HAP-1 (cell line): ENCODE data around the gene MTRF1.
"Not testable (repeated sequence)": the region's sequence is repeated elsewhere in the genome, so short reads cannot be mapped to it uniquely, and the experiment has no call there.

ENCODE experiments used
- DNase-seq, 2 experiments: peaks; one replicate each; pipeline ENCODE4 v3.0.0-alpha.2; 2016 to 2020; ENCODE audit warnings: low spot score in 2 of 2
- H3K27me3 ChIP-seq: fragments of 250-450 bp; sonication (Bioruptor Pico); 2 replicates; pipeline ENCODE4 v1.5.1; 2020; ENCODE audit warnings: low read depth, mild to moderate bottlenecking, moderate library complexity
- H3K36me3 ChIP-seq: fragments of 250-450 bp; sonication (Bioruptor Pico); replicated peaks from 2 replicates; pipeline ENCODE4 v1.5.1; 2020; ENCODE audit warnings: mild to moderate bottlenecking
- H3K4me1 ChIP-seq: fragments of 250-450 bp; sonication (Bioruptor Pico); 2 replicates; pipeline ENCODE4 v1.5.1; 2020; ENCODE audit warnings: mild to moderate bottlenecking
- H3K4me3 ChIP-seq: fragments of 250-450 bp; sonication (Bioruptor Pico); 2 replicates; pipeline ENCODE4 v1.5.1; 2020; ENCODE audit warnings: mild to moderate bottlenecking, moderate library complexity
- H3K9me3 ChIP-seq: fragments of 250-450 bp; sonication (Bioruptor Pico); 2 replicates; pipeline ENCODE4 v1.5.1; 2020; ENCODE audit warnings: mild to moderate bottlenecking, moderate library complexity
- in situ Hi-C: fragments of 300-500 bp; cut with MboI; formaldehyde crosslinking; loops from 3 replicates; pipeline ENCODE4 v1.14.3; 2020; ENCODE audit warnings: low sequenced_read_pairs, inconsistent platforms, mixed read lengths

The MTRF1 gene

GRCh38 chr13:41295973-41296372 lies 32.6 kb upstream of the MTRF1 start:
- no peak overlapping the region for H3K4me3 ChIP-seq
- H3K36me3 ChIP-seq, result no peaks in the 10 kb centered on the region
- in situ Hi-C loops, result no loop called here
- H3K4me1 ChIP-seq, result no peaks in the 10 kb centered on the region; the same call in 1 of the 2 replicates
- H3K27me3 ChIP-seq, result no peaks in the 10 kb centered on the region
- H3K9me3 ChIP-seq, result no peaks in the 10 kb centered on the region
- no peak for DNase-seq

DNA sequence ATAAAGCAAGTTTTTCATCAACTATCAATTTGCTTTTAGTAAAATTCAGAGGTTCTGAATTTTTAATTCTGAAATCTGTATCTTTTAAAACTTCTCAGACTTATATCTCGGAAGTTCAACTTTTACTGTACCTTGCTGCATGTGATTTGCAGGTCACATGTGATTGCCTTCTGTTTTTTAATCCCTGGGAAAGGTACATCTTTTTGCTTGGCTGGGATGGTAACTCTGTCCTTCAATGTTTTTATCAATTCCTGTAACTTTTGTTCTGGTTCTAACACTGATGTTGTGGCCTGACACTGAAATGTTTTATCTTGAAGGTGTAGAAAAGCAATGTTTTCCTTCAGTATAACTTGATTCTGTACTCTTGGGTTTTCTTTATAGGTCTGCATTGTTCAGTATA lies 31.5 kb upstream of the MTRF1 start:
- in situ Hi-C loops, result no loop called here
- H3K36me3 ChIP-seq, result no peaks in the 10 kb centered on the region
- H3K9me3 ChIP-seq, result no peaks in the 10 kb centered on the region
- no peak for DNase-seq
- no peak overlapping the region for H3K4me3 ChIP-seq
- H3K4me1 ChIP-seq, result no peaks in the 10 kb centered on the region
- no peaks in the 10 kb centered on the region for H3K27me3 ChIP-seq

DNA sequence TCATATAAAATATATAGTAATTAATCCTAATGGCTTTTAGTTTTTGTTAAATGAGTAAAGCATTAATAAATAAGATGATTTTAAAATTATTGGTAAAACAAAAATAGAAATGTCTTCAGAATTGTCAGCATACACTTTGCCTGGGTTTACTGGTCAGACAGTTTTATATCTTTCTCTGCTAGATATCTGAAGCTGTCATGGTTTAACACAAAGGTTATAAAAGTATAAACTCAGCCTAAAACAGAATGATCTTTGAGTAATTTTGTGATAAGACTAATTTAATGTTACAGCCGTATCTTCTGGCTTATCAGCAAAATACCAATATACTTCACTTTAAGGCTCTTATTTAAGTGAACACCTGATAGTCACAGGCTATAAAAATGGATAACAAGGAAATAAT lies 29.9 kb upstream of the MTRF1 start:
- Histone ChIP-seq H3K27me3 (no peaks in the 10 kb centered on the region), H3K4me3 (no peak overlapping the region), H3K36me3 (no peaks in the 10 kb centered on the region), H3K9me3 (no peaks in the 10 kb centered on the region), H3K4me1 (no peaks in the 10 kb centered on the region)
- no peak for DNase-seq
- in situ Hi-C loops, result no loop called here

DNA sequence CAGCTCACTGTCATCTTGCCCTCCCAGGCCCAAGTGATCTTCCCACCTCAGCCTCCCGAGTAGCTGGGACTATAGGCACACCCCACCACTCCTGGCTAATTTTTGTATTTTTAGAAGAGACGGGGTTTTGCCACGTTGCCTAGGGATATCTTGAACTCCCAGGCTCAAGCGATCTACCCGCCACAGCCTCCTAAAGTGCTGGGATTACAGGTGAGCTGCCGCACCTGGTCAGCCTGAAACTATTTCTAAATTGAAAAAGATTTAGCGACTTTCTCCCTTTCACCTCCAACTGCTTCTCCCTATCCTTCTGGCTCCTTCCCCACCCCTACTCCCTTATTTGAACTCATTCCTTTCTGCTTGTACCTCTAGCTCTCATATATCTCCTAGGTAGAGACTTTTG lies 27.9 kb upstream of the MTRF1 start:
- no peak overlapping the region for H3K4me3 ChIP-seq
- no peaks in the 10 kb centered on the region for H3K4me1 ChIP-seq
- in situ Hi-C loops, result no loop called here
- 0 out of 2 replicates have a peak, but pooled peaks cover 2% of the 10 kb centered on the region for H3K9me3 ChIP-seq
- H3K27me3 ChIP-seq, result no peaks in the 10 kb centered on the region
- DNase-seq, result no peak
- H3K36me3 ChIP-seq, result no peaks in the 10 kb centered on the region

DNA sequence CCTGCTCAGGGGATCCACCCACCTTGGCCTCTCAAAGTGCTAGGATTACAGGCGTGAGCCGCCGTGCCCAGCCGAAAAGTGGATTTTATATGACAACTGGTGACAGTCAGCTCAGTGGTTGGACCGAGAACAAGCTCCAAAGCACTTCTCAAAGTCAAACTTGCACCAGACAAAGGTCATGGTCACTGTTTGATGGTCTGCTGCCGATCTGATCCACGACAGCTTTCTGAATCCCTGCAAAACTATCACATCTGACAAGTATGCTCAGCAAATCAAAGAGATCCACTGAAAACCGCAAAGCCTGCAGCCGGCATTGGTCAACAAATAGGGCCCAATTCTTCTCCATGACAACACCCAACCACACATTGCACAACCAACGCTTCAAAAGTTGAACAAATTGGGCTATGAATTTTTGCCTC lies 26.1 kb upstream of the MTRF1 start:
- H3K27me3 ChIP-seq, result no peaks in the 10 kb centered on the region
- H3K9me3 ChIP-seq, result 0 out of 2 replicates have a peak, but pooled peaks cover 2% of the 10 kb centered on the region
- no peaks in the 10 kb centered on the region for H3K4me1 ChIP-seq
- no peaks in the 10 kb centered on the region for H3K36me3 ChIP-seq
- in situ Hi-C loops, result no loop called here
- no peak overlapping the region for H3K4me3 ChIP-seq
- DNase-seq, result no peak

DNA sequence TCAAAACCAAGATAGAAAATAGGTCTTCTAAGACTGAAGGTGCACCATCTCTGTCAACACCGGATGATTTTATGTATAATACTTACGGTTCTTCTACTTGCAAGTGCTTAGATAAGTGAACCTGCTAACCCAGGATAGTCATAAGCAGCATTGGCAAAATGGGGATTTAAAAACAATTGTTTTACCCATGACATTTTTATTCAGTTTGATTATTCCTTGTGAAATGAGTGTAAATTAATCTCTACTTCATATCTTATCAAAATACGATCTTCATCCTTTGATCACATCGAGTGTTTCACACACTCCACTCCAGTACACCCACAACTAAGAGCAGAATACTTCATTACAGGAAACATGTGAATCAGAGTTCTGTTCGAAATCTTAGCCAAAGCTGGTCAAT lies 23.0 kb upstream of the MTRF1 start:
- H3K36me3 ChIP-seq, result no peaks in the 10 kb centered on the region
- no peak for DNase-seq
- no peaks in the 10 kb centered on the region for H3K27me3 ChIP-seq
- 0 out of 2 replicates have a peak, but pooled peaks cover 2% of the 10 kb centered on the region for H3K9me3 ChIP-seq
- H3K4me3 ChIP-seq, result no peak overlapping the region
- H3K4me1 ChIP-seq, result no peaks in the 10 kb centered on the region
- in situ Hi-C loops, result no loop called here

DNA sequence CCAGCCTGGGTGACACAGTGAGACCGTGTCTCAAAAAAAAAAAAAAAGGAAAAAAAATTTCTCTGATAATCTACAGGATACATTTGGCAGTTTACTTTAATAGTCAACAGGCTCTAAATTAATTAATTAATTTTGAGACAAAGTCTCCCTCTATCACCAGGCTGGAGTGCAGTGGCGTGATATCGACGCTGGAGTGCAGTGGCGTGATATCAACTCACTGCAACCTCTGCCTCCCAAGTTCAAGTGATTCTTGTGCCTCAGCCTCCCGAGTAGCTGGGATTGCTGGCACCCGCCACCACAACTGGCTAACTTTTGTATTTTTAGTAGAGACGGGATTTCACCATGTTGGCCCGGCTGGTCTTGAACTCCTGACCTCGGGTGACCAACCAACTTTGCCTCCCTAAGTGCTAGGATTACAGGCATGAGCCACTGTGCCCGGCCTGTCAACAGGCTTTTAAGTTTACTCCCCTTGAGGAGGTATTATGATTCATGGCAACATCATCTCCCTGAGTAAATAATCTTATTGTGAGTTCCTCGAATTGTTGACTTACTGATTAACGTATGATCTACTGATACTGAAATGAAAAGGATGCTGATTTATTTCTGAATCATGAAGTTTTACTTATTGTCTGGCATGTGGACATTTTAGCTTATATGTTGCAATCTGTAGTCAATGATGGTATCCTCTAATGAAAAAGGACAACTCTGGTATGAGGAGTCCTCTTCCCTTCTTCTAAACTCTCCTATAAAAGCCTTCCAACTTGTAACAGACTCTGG lies 21.3 kb upstream of the MTRF1 start:
- 0 out of 2 replicates have a peak, but pooled peaks cover 2% of the 10 kb centered on the region for H3K9me3 ChIP-seq
- DNase-seq, result no peak
- no peaks in the 10 kb centered on the region for H3K36me3 ChIP-seq
- H3K4me3 ChIP-seq, result no peak overlapping the region
- in situ Hi-C loops, result no loop called here
- H3K27me3 ChIP-seq, result no peaks in the 10 kb centered on the region
- H3K4me1 ChIP-seq, result no peaks in the 10 kb centered on the region

- Histone ChIP-seq H3K36me3 (no peaks in the 10 kb centered on the region), H3K27me3 (no peaks in the 10 kb centered on the region), H3K4me3 (no peak overlapping the region), H3K4me1 (no peaks in the 10 kb centered on the region), H3K9me3 (0 out of 2 replicates have a peak, but pooled peaks cover under 1% of the 10 kb centered on the region)
- in situ Hi-C loops, result no loop called here
- no peak for DNase-seq
Measured at GRCh38 chr13:41282129-41282571, 18.8 kb upstream of the MTRF1 start.

- H3K4me1 ChIP-seq, in situ Hi-C loops, H3K27me3 ChIP-seq, H3K9me3 ChIP-seq, H3K36me3 ChIP-seq, H3K4me3 ChIP-seq, DNase-seq: not testable (repeated sequence)
Measured at GRCh38 chr13:41279156-41279555, 15.8 kb upstream of the MTRF1 start.

DNA sequence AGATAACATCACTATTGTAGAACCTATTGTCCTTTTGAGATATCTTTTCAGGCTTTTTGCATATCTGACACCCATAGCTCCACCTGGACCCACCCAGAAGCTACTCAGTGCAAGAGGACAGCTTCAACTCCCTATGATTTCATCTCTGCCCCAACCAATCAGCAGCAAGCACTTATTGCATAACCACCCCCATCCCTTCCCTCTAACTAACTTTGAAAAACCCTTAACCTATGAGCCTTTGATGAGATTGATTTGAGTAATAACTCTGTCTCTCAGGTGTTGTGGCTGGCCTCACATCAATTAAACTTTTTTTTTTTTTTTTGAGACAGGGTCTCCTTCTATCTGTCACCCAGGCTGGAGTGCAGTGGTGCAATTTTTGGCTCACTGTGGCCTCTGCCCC lies 13.4 kb upstream of the MTRF1 start:
- no peak for DNase-seq
- H3K4me3 ChIP-seq, result no peak overlapping the region
- in situ Hi-C loops, result no loop called here
- H3K4me1 ChIP-seq, result no peaks in the 10 kb centered on the region
- H3K27me3 ChIP-seq, result no peaks in the 10 kb centered on the region
- peaks cover 3% of the 10 kb centered on the region; the same call in 1 of the 2 replicates for H3K9me3 ChIP-seq
- H3K36me3 ChIP-seq, result no peaks in the 10 kb centered on the region

DNA sequence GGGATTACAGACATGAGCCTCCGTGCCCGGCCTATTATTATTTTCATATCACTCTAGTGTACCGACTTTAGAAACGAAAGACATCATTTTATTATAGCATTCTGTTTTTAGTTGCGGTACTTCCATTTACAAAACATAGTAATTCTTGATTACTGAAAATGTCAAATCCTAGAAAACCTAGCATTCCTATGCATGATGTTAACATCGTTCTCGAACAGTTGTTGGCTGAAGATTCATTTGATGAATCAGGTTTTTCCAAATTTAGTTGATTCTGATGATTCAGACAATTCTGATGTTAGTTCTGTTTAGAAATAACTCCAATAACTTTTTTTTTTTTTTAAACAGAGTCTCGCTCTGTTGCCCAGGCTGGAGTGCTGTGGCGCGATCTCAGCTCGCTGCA lies 11.5 kb upstream of the MTRF1 start:
- Histone ChIP-seq H3K27me3 (no peaks in the 10 kb centered on the region), H3K9me3 (peaks cover 3% of the 10 kb centered on the region), H3K4me3 (no peak overlapping the region), H3K4me1 (no peaks in the 10 kb centered on the region), H3K36me3 (no peaks in the 10 kb centered on the region)
- no peak for DNase-seq
- in situ Hi-C loops, result no loop called here

DNA sequence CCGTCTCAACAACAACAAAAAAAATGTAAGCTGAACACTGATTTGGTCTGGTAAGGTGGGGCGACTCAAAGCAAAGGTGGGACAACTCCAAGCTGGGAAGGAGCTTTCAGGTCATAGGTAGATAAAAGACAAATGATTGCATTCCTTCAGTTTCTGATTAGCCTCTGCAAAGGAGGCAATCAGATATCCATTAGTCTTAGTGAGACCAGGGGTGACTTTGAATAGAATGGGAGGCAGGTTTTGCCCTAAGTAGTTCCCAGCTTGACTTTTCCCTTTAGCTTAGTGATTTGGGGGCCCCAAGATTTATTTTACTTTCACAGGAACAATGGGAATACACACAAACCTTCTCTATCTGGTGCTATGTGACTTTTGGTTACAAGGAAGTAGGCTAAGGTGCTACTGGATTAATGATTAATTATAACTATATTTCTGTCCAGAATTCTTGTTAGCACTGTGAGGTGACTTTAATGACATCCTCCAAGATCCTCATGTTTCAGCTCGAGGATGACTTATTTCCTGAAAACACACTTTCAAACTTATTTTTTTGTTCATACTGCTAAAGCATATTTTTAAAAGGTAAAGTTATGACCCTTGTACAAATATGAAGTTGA lies 10.6 kb upstream of the MTRF1 start:
- peaks cover 3% of the 10 kb centered on the region for H3K9me3 ChIP-seq
- DNase-seq, result no peak
- H3K36me3 ChIP-seq, result no peaks in the 10 kb centered on the region
- H3K27me3 ChIP-seq, result no peaks in the 10 kb centered on the region
- H3K4me3 ChIP-seq, result no peak overlapping the region
- no peaks in the 10 kb centered on the region for H3K4me1 ChIP-seq
- in situ Hi-C loops, result no loop called here

- no peak for DNase-seq
- in situ Hi-C loops, result no loop called here
- Histone ChIP-seq H3K4me3 (no peak overlapping the region), H3K36me3 (no peaks in the 10 kb centered on the region), H3K9me3 (peaks cover 11% of the 10 kb centered on the region), H3K4me1 (no peaks in the 10 kb centered on the region), H3K27me3 (no peaks in the 10 kb centered on the region)
Measured at GRCh38 chr13:41271456-41272285, 8.3 kb upstream of the MTRF1 start.

GRCh38 chr13:41268764-41269163 lies 5.4 kb upstream of the MTRF1 start:
- Histone ChIP-seq H3K36me3 (no peaks in the 10 kb centered on the region), H3K27me3 (no peaks in the 10 kb centered on the region), H3K4me1 (no peaks in the 10 kb centered on the region; the same call in 1 of the 2 replicates), H3K4me3 (no peak overlapping the region), H3K9me3 (peaks cover 8% of the 10 kb centered on the region)
- peak in 1 of 2 experiments; percentile 29 for DNase-seq
- in situ Hi-C loops, result no loop called here
